GM12878 (cell line): Measurements from ENCODE around the gene TAX1BP3. TPM values are rescaled to one million over a fixed set of nuclear protein-coding genes. Genes with fewer than 3 reads are reported as not detected.
A peak's percentile ranks its signal among the peaks of the same experiment; 100 is the strongest.

Experiments used
- CBX5 ChIP-seq: sonication (generic); IDR thresholded peaks from 2 replicates; pipeline ENCODE4 v1.6.1; 2016; ENCODE audit warnings: low read depth, moderate library complexity, mild to moderate bottlenecking, inconsistent platforms
- CEBPZ ChIP-seq: fragments of 150-350 bp; IDR thresholded peaks from 2 replicates; pipeline ENCODE4 v1.6.1; 2016; ENCODE audit warnings: low read depth, low read length
- E4F1 ChIP-seq: fragments of 450-650 bp; IDR thresholded peaks from 2 replicates; pipeline ENCODE4 v1.6.1; 2018; ENCODE audit warnings: borderline replicate concordance, mild to moderate bottlenecking; ENCODE audit not compliant: partially characterized antibody
- GATAD2B ChIP-seq: fragments of 450-650 bp; conservative IDR thresholded peaks from 2 replicates; pipeline ENCODE4 v1.6.1; 2017; ENCODE audit warnings: low read depth, mild to moderate bottlenecking, moderate library complexity
- HDGF ChIP-seq: fragments of 450-650 bp; IDR thresholded peaks from 2 replicates; pipeline ENCODE4 v1.6.1; 2016; ENCODE audit warnings: antibody characterized with exemption
- MXI1 ChIP-seq: fragments of 150-350 bp; IDR thresholded peaks from 2 replicates; pipeline ENCODE4 v1.6.1; 2011; ENCODE audit warnings: low read depth, mild to moderate bottlenecking, inconsistent platforms, low read length, improper control_type of control experiment
- NRF1 ChIP-seq: conservative IDR thresholded peaks from 2 replicates; pipeline ENCODE4 v1.6.1; 2011; ENCODE audit warnings: mild to moderate bottlenecking, low read depth, low read length, improper control_type of control experiment
- PRDM15 ChIP-seq: fragments of 450-650 bp; formaldehyde crosslinking; IDR thresholded peaks from 2 replicates; pipeline ENCODE4 v1.4.0; 2020; ENCODE audit warnings: mild to moderate bottlenecking, moderate library complexity
- SMAD1 ChIP-seq: fragments of 450-650 bp; IDR thresholded peaks from 2 replicates; pipeline ENCODE4 v1.6.1; 2018; ENCODE audit warnings: mild to moderate bottlenecking, low read depth; ENCODE audit not compliant: partially characterized antibody
- STAT1 ChIP-seq: fragments of 450-650 bp; conservative IDR thresholded peaks from 2 replicates; pipeline ENCODE4 v1.6.1; 2014; ENCODE audit warnings: antibody characterized with exemption, mild to moderate bottlenecking
- TARDBP ChIP-seq: IDR thresholded peaks from 2 replicates; pipeline ENCODE4 v1.6.1; 2016; ENCODE audit warnings: borderline replicate concordance
- TBL1XR1 ChIP-seq: IDR thresholded peaks from 2 replicates; pipeline ENCODE4 v1.6.1; 2012; ENCODE audit warnings: low read depth, low read length, improper control_type of control experiment
- TCF7 ChIP-seq: IDR thresholded peaks from 2 replicates; pipeline ENCODE4 v1.6.1; 2014; ENCODE audit warnings: antibody characterized with exemption, borderline replicate concordance
- ZBTB11 ChIP-seq: fragments of 450-650 bp; formaldehyde crosslinking; IDR thresholded peaks from 2 replicates; pipeline ENCODE4 v1.5.0; 2022; ENCODE audit warnings: mild to moderate bottlenecking, missing genetic modification characterization
- polyA plus RNA-seq, 11 experiments: library from polyadenylated mRNA; depleted of rRNA in 4 of 11; unstranded in 6 of 11; stranded (reverse) in 5 of 11; fragments of >200 nt; fragmentation: Nextera tagmentation in 4 of 11; fragmentation: Illumina TruSeq in 1 of 11; extraction: Ambion mirVana in 4 of 11; extraction: Trizol in 1 of 11; gene quantifications; 1 replicate in 1 of 11; 2 replicates in 10 of 11; pipeline versions ENCODE4 v1.2.1 to v1.2.3, GENCODE V29; 2011 to 2016; ENCODE audit warnings: inconsistent platforms in 2 of 11, missing spikeins in 2 of 11, low read depth in 1 of 11
- total RNA-seq, 4 experiments: library from RNA; depleted of rRNA in 3 of 4; stranded (reverse); fragments of >200 nt in 3 of 4; fragmentation: Illumina TruSeq in 1 of 4; extraction: Trizol in 1 of 4; gene quantifications; 2 replicates each; pipeline versions ENCODE4 v1.2.1 to v1.2.3, GENCODE V29; 2013 to 2021

TAX1BP3 gene
- total and polyA plus RNA-seq, 10 of the 15 experiments (the other 5 are each of a cell fraction or from before 2014, with no cell fraction given): 1.00 to 40.4 (median 15.4) TPM

GRCh38 chr17:3636154-3636907, 32.0 kb downstream of the TAX1BP3 start, which contains the start of the genes CTNS and SHPK (continued):
- peak; percentile 85 for TF ChIP-seq MXI1
- TF ChIP-seq TARDBP: peak; percentile 94
- peak; percentile 39; the same call in 1 of the 2 replicates for TF ChIP-seq NRF1
- TF ChIP-seq PRDM15 (CRISPR knock-in tag): no peak
- TF ChIP-seq CEBPZ: peak; percentile 54; the same call in 1 of the 2 replicates
- no peak for TF ChIP-seq E4F1
- TF ChIP-seq SMAD1: no peak
- TF ChIP-seq CBX5: no peak
- TF ChIP-seq HDGF: 0 out of 2 replicates have a peak, but pooled peaks have one; percentile 34
- TF ChIP-seq TBL1XR1: peak; percentile 34; the same call in 1 of the 2 replicates
- TF ChIP-seq GATAD2B: peak; percentile 67; the same call in 1 of the 2 replicates
- TF ChIP-seq ZBTB11 (CRISPR knock-in tag): no peak
- no peak for TF ChIP-seq TCF7
- TF ChIP-seq STAT1: 0 out of 2 replicates have a peak, but pooled peaks have one; percentile 47
